RPMI8226 (cell line): ENCODE measurements around the gene KIFC3.
"Not testable (repeated sequence)": the region's sequence is repeated elsewhere in the genome, so short reads cannot be mapped to it uniquely, and the experiment has no call there.

Experiments used
- DNase-seq: peaks from one replicate; pipeline ENCODE4 v3.0.0-alpha.2; 2015

The KIFC3 gene

DNA sequence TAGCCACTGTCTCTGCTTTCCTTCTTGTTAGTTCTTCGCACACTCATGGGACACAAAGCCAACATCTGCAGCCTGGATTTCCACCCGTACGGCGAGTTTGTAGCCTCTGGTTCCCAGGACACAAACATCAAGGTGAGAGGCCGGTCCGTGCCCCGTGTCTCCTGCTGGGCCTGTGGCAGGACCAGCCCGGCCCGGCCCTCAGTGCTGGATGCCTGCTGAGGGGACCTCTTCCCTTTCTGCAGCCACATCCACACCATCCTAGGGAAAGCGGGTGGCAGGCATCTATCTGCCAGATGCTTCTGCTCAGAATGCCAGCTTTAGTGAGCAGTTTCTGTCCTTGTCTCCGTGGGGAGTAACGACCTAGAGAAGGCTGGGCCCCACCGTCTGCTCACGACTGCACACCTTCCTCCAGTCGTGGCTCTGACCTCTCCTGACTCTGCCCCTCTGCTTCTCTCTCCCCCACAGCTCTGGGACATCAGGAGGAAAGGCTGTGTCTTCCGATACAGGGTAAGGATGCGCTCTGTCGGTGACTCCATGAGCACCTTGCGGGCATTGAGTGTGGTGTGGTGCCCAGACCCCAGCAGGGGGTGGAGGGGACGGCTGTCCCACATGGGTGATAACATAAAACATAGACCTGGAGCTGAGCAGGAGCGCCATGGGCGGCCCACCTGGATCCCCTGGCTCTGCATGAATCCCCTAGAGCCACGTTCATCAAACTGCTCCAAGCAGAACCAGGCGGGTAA, 51.3 kb downstream of the KIFC3 start:
- DNase-seq, result no peak

DNA sequence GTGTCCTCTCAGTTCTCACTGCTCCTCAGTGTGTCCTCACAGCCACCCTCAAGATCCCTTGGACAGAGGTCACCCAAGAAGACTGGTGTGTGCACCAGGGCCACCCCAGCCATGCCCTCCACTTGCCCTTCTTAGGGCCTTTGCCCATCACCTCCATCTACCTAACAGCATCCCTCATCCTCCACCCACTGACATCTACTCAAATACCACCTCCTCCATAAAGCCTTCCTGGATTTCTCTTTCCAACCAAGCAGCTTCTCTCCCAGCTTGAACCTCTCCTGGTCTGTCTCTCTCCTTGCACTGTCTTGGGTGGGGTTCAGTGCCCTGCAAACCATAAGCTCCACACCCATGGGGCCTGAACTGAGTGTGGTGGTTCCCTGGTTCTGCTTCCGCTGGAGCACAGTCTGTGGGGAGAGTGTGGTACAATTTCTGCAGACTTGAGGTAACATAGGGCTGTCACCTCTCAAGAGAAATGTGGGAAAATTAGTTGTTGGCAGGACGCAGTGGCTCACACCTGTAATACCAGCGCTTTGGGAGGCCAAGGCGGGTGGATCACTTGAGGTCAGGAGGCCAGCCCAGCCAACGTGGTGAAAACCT, 52.3 kb downstream of the KIFC3 start:
- DNase-seq, result no peak

DNA sequence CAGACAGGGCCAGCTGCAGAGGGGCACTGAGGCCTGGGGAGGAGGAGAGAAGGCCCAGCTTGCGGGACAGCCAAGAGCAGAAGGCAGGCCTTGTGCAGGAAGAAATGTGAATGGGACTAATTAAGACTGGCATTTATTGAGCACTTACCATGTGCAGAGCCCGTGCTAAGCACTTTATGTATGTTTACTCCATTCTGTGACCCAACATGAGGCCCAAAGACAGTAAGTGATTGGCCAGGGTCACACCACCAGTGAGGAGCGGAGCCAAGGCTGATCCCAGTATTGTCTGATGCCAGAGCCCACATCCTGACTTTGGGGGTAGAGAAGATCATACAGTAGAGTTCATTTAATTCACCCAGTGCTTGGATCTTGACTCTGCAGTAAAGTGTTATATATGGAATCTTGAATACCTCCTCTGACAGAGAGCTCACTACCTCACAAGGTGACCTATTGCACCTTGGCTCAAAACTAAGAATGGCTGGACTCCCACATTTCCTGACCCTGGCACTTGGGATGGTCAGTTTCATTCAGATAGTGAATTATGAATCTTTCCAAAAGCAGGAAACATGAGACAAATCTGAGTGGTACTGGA, 53.1 kb downstream of the KIFC3 start:
- no peak for DNase-seq

DNA sequence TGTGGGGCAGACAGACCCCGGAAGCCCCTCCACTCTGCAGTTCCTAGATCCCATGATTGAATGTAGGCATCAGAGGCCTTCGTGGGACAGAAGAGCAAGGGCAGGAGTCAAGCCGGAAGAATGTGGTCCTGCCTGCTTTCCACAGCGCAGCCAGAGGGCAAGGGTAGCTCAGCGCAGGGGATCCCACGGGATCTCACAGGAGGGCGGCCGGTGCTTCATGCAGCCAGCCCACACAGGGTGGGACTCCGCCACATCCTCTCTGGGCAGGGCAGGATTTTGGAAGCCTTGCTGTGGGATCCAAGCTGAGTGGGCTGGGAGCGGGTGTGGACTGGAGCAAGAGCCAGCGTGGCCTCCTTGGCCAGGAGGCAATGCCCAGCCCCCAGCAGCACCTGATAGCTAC, 53.7 kb downstream of the KIFC3 start:
- DNase-seq, result no peak

DNA sequence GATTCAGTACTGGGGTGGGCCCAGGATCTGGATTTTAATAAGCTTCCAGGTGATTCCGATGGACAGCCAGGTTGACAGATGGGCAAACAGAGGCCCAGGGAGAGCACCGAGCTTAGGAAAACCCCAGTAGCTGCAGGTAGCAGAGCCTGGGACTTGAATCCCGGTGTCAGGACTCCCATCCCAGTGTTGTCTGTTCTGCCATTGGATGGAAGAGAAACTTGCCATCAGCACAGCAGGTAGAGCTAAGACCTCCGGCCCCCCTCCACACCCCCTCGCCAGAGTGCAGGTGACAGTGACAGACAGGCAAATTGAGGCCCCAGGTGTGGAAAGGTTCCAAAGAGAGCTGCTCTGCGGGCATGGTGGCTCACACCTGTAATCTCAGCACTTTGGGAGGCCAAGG, 54.3 kb downstream of the KIFC3 start:
- DNase-seq, result no peak

DNA sequence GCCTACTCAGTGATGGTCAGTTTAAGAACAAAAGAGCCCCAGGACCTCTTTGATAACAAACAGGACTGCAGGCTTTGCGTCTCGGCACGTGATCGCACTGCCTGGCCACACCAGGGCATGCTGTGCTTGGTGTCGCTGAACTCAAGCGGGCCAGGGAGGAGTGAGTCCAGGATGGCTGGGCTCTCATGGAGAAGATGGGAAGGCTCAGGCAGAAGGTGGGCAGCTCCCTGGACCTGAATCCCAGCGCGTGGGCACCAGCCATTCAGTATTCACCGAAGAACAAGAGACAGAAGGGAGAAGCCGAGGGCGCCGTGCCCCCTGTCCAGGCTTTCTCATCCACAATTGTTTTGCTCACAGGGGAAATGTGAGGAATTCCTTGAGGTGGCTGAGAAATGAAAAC, 54.8 kb downstream of the KIFC3 start:
- no peak for DNase-seq

DNA sequence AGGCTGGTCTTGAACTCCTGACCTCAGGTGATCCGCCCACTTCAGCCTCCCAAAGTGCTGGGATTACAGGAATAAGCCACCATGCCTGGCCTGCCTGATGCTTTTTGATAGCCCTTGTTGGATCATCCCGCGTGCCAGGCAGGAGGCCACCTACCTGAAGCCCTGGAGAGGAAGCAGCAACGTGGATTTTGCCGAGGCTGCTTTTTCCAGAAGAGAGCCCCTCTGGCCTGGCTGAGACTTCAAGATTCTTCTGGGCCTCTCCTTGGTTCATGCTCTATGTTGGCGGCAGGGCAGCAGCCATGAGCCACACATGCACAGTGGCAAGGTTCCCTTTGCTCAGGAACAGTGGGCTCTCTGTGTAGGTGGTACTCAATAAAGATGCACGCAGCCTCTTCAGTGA, 55.2 kb downstream of the KIFC3 start:
- DNase-seq, result no peak

DNA sequence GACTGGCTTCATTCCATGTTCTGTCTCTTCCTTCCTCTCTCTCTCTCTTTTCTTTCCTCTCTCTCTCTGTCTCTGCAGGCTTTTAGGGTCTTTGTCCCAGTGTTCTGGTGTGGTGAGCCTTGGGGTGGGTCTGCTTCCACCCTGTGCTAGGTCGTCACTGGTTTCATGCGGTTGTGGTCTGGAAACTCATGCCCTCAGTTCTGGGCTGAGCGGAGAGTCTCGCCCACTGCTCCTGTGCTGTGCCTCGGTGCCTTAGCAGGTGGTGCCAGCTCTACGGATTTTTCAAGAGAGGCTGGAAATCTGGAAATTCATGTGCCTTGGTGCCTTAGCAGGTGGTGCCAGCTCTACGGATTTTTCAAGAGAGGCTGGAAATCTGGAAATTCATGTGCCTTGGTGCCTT, 56.0 kb downstream of the KIFC3 start:
- not testable (repeated sequence) for DNase-seq

DNA sequence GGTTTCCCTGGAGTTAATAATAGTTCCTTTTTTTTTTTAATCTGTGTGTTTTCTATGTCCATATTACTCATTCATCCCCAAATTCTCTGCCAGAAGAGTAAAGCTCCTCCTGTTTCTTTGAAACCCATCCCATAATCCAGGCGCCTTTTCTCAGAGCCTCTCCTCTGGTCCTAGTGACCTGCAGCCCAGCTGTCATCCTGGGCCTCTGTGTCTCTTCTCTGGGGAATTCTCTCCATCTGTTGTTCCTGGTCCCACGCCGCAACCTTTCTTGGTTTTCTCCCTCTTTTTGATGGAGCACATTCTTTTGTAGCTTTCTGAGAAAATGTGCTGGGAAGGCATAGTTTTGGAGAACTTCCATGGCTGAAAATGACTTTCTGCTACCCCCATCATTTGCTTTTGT, 56.5 kb downstream of the KIFC3 start:
- DNase-seq, result no peak

DNA sequence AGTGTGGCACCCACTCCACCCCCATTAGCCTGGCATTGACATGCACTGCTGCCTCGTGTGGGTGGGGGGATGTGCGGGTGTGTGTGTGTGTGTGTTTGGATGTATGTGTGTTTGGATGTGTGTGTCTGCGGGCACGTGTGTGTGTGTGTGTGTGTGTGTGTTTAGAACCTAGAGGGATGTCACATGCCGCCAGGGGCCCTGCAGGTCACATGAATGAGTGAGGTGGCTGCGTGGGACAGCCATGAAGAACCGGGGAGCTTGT, 57.7 kb downstream of the KIFC3 start:
- no peak for DNase-seq

DNA sequence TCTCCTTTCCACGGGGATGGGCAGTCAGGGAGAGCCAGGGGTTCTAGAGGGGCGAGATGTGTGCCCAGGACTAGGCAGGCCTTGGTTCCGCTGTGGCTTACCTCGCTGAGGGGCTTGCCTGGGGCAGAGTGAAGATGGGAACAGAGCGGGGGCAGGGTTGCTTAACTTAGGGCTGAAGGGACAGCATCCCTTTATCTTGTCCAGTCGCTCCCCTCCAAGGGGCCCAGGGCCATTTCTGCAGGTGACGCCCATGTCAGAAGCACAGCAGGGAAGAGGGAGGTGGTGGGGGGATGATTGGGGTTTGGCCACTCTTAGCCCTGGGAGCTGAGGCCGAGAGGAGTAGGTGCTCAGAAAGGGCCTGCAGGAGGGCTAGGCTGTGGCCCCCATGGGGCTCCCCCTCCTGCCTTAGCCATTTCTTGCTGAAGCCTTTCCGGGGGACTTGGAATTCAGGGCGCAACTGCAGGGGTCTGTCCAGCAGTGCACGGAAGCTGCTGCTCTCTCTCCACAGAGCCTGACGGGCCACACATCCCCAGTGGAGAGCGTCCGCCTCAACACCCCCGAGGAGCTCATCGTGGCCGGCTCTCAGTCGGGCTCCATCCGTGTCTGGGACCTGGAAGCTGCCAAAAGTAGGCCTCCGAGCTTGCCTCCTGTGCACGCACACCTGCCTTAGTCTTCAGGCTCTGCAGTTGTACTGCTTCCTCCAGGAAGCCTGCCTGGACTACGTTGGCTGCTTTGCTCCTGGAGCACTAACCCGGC, 58.2 kb downstream of the KIFC3 start:
- DNase-seq, result no peak

DNA sequence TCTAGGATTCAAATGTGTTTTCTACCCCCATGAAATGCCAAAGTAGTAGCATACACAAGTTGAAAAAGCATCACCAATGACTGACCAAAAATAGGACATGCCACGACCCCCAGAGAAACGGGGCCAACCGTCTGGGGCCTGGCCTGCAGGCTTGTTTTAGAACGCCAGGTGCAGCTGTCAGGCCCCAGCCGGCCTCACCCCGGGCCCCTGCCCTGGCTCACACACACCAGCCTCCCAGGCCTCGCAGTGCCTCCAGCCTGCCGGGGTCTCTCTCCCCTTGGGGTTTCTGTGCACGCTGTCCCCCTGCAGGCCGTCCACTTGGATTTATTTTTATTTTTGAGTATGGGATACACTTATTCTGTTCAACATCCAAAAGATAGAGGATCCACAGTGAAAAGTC, 58.8 kb downstream of the KIFC3 start:
- no peak for DNase-seq

DNA sequence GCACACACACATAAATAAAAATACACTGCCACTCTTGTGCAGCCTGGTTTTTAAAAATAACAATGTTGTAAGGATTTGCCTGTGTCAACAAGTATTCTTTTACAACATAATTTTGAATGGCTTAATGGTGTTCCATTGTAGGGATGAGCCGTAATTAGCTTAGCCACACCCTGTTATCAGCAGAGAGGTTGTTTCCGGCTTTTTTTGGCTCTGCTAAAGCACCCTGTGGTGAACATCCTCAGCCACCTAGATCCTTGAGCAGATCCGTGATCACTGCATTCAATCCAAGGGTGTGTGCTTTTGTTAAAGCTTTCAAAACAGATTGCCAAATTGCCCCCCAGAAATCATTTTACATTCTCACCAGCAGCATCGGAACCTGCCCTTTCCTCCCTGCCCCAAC, 59.7 kb downstream of the KIFC3 start:
- no peak for DNase-seq

DNA sequence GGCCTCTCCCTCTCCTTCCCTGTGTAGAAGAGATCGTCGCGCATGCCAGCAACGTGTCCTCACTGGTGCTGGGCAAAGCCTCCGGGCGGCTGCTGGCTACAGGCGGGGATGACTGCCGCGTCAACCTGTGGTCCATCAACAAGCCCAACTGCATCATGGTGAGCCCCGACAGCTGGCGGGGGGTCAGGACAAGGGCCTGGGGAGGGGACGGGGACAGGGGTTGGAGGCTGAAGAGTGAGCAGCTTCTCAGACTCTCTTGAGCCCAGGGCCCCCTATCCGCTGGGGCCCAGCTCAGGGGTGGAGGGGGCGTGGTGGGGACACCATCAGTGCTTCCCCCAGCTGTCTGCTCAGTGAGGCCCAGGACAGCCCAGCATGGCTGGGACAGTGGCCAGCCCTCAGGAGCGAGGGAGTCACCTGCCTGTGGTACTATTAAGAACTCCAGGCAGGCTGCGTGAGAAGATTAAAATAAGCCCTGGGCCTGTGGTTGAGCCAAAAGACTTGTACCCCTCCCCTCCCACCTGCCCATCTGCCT, 60.6 kb downstream of the KIFC3 start:
- DNase-seq, result no peak

DNA sequence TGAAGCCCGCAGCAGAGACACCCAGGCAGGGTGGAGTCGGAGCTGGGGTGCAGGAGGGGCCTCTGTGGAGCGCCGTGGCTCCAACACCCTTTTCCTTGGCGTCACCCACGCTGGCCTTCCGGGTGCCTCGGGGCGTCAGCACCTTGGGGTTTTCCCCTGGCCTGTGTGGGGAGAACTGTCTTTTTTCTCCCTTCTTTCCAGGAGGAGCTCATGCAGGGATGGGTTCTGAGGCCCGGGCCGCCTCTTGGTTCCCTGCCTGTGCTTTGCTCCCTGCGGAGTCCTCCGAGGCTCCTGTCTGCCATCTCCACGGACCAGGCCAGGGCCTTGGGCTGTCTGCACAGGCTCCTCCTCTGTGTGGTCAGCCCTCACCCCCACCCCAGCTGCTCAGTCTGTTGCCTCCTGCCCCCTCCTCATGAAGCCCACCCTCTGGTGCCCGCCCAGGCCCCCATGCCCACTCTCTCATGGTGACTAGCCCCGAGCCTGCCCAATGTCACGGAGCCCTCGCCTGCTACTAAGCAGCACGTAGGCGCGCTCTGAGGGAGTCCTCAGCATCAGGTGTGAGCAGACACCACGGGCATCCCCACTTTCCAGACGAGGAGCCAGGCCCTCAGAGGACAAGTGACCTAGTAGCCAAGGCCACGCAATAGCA, 61.7 kb downstream of the KIFC3 start:
- no peak for DNase-seq

DNA sequence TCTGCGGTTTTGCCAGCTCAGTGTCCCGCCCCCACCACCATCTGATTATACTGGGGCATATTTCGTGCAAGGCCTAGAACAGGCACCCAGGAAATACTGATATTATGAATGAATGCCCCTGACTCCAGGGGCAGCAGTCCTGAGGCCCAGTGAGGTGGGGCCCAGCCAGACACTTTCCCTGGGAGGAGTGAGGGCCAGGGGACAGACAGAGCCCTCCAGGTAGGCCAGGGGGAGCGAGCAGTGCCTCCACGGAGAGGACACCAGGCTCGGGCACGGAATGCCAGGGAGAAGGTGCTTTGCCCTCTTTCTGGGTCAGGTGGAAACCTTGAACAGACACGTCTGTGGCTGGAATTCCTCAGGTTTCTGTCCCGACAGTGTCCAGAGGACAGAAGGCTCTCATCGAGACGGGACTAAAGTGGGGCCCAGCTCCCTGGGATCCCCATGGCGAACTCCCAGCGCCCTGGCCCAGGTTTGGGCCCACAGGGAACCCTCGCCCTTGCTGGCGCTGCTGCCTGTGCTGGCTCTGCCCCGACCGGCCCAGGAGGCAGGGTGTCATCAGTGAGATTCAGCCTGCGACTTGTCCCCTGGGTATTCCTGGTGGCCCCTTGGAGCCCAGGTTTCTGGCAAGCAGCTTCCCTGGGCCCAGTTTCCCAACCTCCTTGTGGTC, 62.4 kb downstream of the KIFC3 start:
- no peak for DNase-seq

DNA sequence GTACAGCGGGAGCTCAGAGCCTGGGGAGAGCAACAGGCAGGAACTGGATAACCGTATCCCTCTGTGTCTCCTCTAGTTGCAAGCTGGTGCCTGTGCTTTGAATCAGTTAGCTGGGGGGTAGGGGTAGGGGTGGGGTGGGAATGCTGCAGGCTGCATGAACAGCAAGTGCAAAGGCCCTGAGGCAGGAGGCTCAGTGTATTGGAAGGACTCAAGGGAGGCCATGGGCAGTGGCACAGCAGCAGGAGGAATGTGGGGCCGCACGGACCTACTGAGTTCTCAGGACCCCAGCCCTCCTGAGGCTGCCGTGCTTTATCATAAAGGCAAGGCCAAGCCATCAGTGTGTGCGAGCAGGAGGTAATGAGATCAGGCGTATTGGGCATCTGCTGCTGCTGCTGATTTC, 63.4 kb downstream of the KIFC3 start:
- DNase-seq, result no peak

DNA sequence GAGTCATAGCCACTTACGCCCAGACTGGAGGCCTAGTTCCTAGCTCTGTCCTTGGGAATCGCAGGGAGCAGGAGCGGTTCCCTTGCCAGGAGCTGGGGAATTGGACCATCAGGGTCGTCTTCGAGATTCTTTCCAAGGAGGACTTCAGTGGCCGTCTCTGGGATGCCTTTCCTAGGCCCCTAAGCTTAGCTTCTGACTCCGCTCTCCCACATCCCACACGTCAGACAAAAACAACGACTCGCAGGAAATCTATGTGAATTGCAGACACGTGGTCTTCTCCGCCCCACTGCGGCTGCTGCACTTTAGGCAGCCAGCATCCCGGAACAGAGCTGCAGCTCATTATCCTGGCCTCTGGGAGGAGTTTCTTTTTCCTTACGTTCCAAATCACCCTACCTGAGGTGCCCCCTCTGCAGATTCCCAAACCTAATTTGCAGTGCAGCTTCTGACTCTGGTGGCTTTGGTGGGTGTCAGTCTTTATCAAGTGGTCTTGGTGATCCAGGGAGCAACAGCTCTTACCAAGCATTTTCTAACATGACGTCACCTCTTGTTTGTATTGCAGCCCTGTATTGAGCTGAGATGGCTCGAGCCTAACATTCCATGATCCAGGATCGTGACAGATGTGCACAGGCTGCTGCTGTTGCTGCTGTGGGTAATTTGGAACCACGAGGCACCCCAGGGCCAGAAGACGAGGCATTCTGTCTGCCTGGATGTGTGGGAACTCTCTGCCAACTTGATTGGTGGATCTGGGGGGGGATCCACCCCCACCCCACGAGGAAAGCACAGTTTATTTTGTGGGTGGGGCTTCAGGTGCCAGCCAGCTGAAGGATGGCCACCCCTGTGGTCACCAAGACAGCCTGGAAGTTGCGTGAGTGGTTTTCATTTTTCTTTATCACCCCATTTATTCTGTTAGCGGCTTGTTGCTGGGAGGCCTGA, 65.6 kb downstream of the KIFC3 start:
- peak; percentile 70 for DNase-seq

DNA sequence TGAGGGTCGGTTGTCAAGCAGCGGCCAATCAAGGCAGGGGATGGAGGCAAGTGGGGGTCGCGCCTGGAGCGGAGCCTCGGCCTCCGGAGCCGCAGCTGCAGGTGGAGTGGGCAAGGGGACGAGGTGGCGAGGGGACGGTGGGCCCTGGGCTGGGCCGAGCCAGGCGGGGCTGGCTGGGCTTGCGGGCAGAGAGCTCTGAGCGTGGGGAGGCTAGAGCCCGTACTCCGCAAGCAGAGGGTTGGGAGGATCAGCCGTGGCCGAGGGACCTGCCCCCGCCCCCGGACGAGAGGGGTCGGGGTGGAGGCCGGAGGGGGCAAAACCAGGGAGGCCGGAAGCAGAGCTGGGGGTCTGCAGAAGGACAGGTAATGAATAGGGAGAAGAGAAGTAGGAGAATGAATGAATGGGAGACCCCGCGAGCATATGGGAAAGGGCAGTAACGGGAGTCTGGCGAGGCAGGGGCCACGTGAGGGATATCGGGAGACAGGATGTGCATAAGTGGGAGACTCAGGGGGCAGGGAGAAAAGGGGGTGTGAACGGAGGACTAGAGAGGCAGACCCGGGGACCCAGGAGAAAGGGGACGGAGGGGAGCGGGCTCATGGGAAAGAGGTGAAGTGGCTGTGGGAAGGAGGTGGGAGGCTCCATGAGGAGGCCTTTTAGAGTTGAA, 66.4 kb downstream of the KIFC3 start, which contains the start of gene KATNB1:
TSS of gene KATNB1 (plus strand) at position 16 of the 664 bp plus-strand sequence. CDS start 1,474 bp downstream, outside the sequence.
- no peak for DNase-seq

DNA sequence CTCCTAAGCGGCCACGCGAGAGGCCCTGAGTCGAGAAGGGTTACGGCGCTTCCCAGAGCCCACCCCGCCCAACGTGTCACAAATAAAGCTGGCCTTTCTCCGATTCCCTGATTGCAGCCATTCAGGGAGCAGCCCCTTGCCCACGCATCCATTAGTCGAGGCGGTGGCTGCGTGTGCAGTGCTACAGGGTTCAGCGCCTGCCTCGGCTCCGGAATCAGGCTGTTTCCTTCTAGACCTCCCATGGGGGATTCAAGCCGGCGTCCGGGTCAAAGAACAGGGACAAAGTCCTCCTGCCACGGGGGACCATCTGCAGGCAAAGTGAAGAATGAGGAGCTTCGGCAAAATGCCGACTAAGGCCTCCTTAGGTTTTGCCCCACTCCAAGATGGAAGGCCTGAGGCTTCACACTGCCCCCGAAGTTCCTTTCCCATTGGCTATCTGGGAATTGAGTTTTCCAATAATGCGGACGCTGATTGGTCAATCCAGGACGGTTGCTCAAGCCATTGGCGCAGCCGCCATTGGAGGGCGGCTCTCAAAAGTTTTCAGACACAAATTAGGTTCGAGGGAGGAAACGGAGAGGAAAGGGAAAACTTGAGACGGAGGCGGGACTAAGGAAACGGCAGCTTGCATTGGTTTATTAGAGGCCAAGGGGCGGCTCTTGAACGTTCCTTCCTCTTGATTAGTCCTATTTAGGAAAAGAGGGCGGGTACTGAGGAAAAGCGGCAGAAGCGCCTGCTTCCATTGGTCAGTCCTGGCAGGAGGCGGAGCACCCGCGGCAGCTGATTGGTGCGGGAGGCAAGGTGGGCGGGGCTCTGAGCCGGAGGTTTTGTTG, 67.2 kb downstream of the KIFC3 start:
- DNase-seq, result peak; percentile 100
